ENCODE measurements around the gene P2RX4. TPM values are rescaled to one million over a fixed set of nuclear protein-coding genes. Genes with fewer than 3 reads are reported as not detected.

P2RX4 gene
- total and polyA plus RNA-seq, 2 of the 13 experiments (the other 11 are each of a cell fraction or from before 2014, with no cell fraction given) = 13.8 to 30.8 TPM

- Histone ChIP-seq H2AFZ (ENCODE audit: low read length) (no peak overlapping the region), H3K27ac (ENCODE audit: extremely low read length, insufficient read depth, low read length) (no peak overlapping the region), H3K27me3 (ENCODE audit: control insufficient read depth in 1 of 2, insufficient read depth in 2 of 2, low read length in 2 of 2) (no peaks in the 10 kb centered on the region), H3K4me2 (ENCODE audit: low read depth, low read length) (no peak overlapping the region), H3K36me3 (replicated peaks in 1 of 2; ENCODE audit: control insufficient read depth in 1 of 2, insufficient read depth in 2 of 2, low read length in 2 of 2) (peaks cover 12 to 29% of the 10 kb centered on the region in 2 experiments; a peak in 3 of 5 replicates), H3K4me3 (replicated peaks in 1 of 3; ENCODE audit: insufficient read depth in 1 of 3, low read depth in 2 of 3, low read length in 3 of 3) (no peak overlapping the region), H4K20me1 (ENCODE audit: insufficient read depth, low read length) (no peaks in the 10 kb centered on the region), H3K79me2 (ENCODE audit: insufficient read depth, low read length) (no peaks in the 10 kb centered on the region), H3K9me3 (ENCODE audit: low read length) (no peaks in the 10 kb centered on the region), H3K4me1 (ENCODE audit: insufficient read depth, low read length) (no peaks in the 10 kb centered on the region), H3K9ac (ENCODE audit: insufficient read depth, low read depth, low read length) (no peak overlapping the region)
- POLR2A ChIA-PET = no interaction called here
- 96% methylated on average over 30 of the region's 38 CpGs for WGBS (ENCODE audit: low lambda C conversion rate)
- intact Hi-C loops (cut with micrococcal nuclease; ENCODE audit: unreplicated experiment) = no loop called here
- ATAC-seq (no peak), DNase-seq (ENCODE audit: low spot score) (no peak), FAIRE-seq (no peak)
- TF ChIP-seq BCLAF1 (IDR thresholded peaks at IDR 0.05) = no peak
- no peak for TF ChIP-seq ZNF431 (CRISPR knock-in tag; IDR thresholded peaks at IDR 0.05; ENCODE audit: borderline replicate concordance, low read depth)
- TF ChIP-seq, protein P1, sequence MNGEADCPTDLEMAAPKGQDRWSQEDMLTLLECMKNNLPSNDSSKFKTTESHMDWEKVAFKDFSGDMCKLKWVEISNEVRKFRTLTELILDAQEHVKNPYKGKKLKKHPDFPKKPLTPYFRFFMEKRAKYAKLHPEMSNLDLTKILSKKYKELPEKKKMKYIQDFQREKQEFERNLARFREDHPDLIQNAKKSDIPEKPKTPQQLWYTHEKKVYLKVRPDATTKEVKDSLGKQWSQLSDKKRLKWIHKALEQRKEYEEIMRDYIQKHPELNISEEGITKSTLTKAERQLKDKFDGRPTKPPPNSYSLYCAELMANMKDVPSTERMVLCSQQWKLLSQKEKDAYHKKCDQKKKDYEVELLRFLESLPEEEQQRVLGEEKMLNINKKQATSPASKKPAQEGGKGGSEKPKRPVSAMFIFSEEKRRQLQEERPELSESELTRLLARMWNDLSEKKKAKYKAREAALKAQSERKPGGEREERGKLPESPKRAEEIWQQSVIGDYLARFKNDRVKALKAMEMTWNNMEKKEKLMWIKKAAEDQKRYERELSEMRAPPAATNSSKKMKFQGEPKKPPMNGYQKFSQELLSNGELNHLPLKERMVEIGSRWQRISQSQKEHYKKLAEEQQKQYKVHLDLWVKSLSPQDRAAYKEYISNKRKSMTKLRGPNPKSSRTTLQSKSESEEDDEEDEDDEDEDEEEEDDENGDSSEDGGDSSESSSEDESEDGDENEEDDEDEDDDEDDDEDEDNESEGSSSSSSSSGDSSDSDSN (CRISPR knock-in tag; IDR thresholded peaks at IDR 0.05) = no peak
- TF ChIP-seq TEAD3 (CRISPR knock-in tag; optimal IDR thresholded peaks at IDR 0.05; ENCODE audit: borderline replicate concordance) = no peak
- no peak for TF ChIP-seq MIXL1 (CRISPR knock-in tag; IDR thresholded peaks at IDR 0.05)
- CTCF ChIA-PET (ENCODE audit: low intra/inter-chr PET ratio, low total read pairs) = no interaction called here
- in situ Hi-C loops (cut with HindIII; ENCODE audit: extremely low pct_ligation_motif_present, low pct_unique_long_range_greater_than_20kb) = no loop called here
- no TSS peak for BruUV-seq (replicated peaks)
Measured at GRCh38 chr12:121240484-121241101, 30.7 kb downstream of the P2RX4 start.
